ENCODE measurements around the gene DPM2.
A peak's percentile ranks its signal among the peaks of the same experiment; 100 is the strongest.

Gene DPM2

DNA sequence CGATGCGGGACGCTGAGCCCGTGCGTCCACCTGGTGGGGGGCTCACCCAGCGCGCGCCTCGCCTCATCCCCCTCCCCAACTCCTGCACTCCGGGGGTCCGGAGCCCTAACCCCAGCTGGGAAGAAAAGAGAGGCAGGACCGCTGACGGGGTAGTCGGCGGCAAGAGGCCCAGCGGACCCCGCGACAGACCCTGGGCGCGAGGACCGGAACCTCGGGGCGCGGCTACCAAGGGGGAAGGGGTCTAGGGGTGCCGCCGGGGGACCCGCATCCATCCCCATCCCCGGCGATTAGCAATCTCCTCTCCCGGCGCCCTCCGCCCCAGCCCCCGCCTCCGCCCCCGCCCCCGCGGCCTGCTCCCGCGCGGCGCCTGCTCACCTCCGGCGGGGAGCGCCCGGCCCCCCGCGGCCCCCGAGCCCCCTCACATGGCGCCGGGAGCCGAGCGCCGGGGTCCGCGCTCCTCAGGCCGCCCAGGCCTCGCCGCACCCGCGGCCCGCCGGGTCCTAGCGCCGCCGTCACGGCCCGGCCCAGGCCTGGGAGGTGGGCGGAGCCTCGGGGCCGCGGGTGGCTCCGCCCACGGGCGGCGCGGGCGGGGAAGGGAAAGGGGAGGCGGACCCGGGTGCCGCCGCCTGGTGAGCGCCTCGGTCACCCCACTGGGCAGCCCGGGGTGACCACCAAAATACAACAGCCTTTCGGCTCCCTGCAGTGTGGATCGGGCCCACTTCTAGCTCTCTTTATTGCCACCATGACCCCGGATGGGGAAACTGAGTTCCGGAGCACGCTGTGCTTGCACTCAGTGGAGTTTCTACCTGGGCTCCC lies 38.3 kb downstream of the DPM2 start, which contains the start of gene ST6GALNAC6:
Gene ST6GALNAC6, minus strand, starts transcription at position 476 of the 816 bp plus-strand sequence. CDS start 1,622 bp downstream, outside the sequence.
- DNase-seq (ENCODE audit: low read depth, low spot score), result peak; percentile 50

DNA sequence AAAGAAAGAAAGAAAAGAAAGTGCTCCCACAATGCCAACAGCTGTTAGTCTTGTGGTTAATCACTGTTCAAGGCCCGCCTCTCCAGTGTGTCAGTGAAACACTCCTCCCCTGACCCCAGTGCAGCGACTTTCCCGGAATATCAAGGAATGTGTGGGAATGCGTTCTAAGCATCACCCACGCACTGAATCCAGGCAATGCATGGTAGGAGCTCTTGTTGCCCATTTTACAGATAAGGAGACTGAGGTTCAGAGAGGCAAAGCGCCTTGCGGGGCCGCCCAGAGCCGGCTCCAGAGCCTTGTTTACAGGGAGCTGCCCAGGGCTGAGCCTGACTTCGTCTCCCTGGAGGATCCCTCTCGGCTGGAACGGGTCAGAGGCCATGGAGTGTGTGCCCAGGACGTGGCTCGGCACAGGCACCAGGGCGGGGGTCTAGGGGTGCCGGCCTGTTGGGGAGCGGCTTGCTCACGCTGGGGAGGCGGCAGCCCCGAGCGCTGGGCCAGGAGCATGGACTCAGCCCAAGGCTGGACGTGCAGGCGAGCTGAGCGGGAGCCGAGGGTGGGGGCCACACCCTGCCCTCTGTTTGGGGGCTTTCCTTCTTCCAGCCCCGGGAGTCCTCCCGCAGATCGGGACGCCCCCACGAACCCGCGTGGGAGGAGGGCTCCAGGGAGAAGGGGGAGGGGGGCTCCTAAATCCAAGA lies 39.1 kb downstream of the DPM2 start:
- no peak for DNase-seq (ENCODE audit: low read depth, low spot score)

DNA sequence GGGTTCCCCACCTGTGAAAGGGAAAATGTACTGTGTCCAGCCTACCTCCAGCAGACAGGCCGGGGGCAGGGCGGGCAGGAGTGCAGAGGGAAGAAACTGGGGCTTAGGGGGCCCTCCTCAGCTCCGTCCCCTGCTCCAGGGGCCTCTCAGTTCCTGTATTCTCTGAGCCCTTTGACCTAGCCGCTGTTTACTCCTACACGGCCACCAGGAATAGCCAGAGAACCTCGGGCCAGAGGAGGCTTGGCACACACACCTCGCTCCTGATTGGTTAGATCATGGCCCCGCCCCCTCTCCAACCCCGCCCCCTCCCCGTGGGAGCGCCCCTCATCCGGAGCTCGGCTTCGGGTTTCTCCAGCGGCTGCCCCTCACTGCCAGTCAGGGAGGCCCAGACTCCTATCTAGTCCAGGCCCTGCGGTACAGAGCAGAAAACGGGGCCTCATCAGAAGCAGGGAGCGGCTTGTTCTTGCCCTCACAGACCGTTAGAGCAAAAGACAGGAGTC lies 40.4 kb downstream of the DPM2 start:
- DNase-seq (ENCODE audit: low read depth, low spot score), result no peak

DNA sequence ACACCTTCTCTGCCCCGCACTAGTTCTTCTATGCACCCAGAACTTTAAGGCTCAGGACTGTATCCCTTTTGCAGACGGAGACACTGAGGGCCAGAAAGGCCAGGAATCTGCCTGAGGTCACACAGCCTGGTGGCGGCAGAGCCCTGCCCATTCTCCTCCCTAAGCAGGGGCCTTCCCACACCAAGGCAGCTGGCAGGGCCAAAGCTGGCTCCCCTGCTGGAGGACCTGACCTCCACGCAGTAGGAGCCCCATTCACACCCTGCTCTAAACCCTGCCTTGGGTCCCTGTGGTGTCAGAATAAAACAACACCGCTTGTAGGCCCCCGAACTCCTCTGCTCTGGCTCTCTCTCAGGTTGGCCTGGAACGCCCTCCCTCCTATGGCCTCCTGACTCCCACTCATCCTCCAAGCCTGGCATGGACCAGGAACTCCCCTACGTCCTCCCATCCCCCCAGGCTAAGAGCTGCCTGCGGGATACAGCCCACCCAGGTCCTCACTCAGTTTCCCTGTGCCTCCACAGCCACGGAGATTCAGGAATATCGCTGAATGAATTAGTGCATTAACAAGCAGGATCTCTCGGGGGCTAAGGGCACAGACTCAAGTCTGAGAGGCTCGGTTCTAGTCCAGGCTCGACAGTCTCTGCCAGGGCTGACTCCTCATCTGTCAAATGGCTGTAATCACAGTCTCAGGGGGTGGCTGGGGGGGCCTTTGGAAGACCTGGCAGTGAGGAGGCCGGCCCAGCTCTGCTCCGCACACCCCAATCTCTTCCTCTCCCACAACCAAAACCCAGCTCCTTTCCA lies 41.1 kb downstream of the DPM2 start:
- DNase-seq (ENCODE audit: low read depth, low spot score), result no peak

DNA sequence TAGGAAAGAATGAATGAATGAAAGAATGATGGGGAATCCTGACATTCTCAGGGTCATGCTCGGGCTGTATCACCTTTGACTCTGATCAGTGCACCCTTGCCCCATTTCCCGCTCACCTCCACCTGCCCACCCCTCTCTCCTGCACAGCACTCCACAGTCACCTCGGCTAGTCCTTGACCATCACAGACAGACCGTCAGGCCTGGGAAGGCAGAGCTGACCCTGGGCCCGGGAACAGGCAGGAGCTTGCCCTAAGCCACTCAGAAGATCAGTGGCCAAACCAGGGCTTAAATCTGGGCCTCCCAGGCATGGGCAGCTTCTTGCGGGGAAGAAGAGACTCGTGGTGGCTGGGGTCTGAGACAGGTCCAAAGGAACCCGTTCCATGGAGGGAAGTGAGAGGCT lies 41.8 kb downstream of the DPM2 start:
- no peak for DNase-seq (ENCODE audit: low read depth, low spot score)

DNA sequence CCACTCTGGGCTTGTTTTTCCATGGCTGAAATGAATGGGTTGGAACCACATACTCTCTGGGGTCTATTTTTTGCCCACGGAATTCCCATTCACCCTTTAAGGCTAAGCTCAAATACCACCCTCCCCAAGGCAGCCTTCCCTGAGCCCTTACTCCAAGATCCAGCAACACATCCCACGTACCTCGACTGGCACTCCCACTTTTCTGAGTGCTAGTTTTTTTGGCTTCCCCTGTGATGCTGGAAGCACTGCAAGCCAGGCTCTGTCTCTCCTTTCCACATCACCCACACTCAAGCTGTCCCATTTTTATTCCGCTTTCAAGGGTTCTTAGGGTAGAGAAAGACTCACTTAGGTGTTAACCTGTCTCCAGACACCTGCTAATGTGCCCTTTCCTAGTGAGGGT lies 44.3 kb downstream of the DPM2 start:
- DNase-seq (ENCODE audit: low read depth, low spot score), result no peak

DNA sequence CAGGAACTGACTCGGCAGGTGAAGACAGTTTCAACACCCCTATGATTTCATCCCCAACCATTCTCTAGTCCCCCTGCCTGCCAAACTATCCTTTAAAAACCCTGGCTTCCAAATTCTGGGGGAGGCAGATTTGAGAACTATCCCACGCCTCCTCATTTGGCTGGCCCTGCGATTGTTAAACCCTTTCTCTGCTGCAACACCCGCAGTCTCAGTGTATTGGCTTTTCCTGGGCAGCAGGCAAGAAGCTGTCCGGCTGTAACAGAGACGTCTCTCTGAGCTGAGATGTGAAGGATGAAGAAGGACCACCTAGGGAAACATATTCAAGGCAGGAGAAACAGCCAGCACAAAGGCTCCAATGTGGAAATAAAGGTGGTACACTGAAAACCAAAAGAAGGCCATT lies 44.8 kb downstream of the DPM2 start:
- DNase-seq (ENCODE audit: low read depth, low spot score), result no peak

DNA sequence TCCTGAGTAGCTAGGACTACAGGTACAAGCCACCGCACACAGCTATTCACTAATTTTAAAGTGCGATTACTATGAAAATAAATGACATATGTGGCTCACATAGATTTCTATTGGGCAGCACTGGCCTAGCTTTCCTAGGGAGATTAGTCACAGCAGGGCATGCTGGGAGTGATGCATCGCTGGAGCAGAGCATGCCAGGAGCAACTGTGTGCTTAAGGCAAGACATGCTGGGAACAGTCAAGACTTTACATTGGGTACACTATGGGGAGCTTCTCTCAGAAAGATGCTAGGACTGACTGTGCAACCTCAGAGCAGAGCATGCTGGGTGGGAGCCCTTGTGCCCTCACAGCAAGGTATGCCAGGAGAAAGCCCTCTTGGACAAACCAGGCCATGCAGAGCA lies 47.6 kb downstream of the DPM2 start:
- no peak for DNase-seq (ENCODE audit: low read depth, low spot score)

DNA sequence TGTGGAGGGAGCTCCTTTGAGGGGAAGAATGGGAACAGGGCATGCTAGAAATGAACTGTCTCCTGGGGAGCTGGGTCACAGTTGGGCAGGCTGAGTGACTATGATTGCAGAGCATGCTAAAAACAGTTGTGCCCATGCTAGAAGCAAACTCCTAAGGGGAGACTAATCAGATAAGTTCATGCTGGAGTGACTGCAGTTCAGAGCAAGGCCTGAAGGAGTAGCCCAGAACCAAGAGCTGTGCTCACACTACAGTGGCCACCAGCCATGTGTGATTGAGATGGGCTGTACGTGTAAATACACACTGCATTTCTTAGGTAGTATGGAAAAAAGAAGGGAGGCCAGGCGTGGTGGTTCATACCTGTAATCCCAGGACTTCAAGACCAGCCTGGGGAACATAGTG lies 49.9 kb downstream of the DPM2 start:
- no peak for DNase-seq (ENCODE audit: low read depth, low spot score)

DNA sequence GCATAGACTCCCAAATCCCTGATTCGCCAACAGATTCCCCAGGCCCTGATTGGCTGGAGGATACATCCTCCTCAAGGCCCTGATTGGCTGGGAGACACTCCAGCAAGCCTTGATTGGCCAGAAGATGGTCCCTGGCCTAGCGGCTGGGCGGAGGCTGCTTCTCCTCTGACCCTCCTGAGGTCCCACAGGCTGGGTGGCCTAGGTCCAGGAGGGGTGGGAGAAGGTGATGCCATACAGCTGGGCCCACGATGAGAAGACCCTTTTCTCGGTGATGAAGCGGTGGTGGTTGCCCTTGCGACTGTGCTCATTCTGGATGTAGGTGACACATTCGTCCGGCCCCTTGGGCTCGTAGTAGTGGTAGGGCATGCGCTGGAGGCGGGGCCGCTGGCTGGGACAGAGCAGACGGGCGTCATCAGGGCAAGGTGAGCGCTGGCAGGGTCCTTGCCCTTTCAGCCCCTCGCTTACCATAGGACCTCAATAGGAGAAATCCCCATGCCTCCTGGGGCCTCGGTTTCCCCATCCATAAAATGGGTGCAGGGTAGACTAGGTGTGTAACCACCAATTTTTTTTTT lies 51.2 kb downstream of the DPM2 start:
- no peak for DNase-seq (ENCODE audit: low read depth, low spot score)

DNA sequence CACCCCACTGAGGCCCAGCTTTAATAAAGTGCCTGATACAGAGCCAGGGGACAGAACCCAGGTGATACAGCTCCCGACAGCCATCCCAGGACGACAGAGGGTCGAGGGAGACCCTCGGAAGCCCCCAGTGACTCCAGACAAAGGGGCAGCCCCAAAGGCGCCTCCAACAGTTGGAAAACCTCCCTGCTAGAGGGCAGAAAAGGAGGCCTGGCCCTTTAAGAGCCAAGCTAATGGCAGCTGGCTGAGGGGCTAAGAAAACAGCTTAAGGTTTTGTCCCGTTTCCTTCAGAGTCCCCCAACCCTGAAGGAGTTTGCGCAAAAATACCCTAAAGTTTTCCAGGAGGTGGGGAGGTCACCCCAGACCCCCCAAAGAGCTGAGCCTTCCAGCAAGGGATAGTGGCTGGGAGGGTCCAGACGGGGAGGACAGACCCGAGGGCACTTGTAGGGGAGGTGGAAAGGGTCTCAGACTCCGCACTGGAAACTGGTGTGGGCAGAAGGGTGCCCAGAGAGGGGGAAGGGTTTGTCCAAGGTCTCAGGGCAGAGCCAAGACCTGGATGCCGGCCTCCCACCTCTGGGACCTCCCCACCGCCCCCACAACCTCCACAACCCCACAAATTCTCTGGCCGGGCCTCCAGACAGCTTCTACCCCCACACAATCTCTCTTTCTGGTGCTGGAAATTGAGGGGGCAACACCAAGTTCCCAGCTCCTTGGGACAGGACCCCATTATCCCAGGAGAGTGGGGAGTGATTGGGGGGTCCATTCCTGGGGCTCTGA lies 52.0 kb downstream of the DPM2 start:
- DNase-seq (ENCODE audit: low read depth, low spot score), result no peak
